Prostate gland (tissue), 2 donors: ENCODE results near the gene RAP1GDS1. TPM values are rescaled to one million over a fixed set of nuclear protein-coding genes. Genes with fewer than 3 reads are reported as not detected.

Experiments used
- DNase-seq: peaks from one replicate; pipeline ENCODE4 v3.0.0-alpha.2; 2019; ENCODE audit warnings: low spot score
- H3K27ac ChIP-seq, 2 donors: fragments of 200-600 bp; sonication (generic); 2 replicates each; pipeline ENCODE4 v1.5.1; 2017 to 2019
- H3K27me3 ChIP-seq: fragments of 200-600 bp; sonication (generic); replicated peaks from 2 replicates; pipeline ENCODE4 v1.5.1; 2019; ENCODE audit not compliant: insufficient read depth
- H3K36me3 ChIP-seq, 2 donors: fragments of 200-600 bp; sonication (generic); 1 replicate in 1 of 2; 2 replicates in 1 of 2; pipeline versions ENCODE4 v1.5.1 to v1.8.1; 2017 to 2019
- H3K4me1 ChIP-seq: fragments of 200-600 bp; sonication (generic); replicated peaks from 2 replicates; pipeline ENCODE4 v1.5.1; 2019
- H3K4me3 ChIP-seq, 2 donors: fragments of 200-600 bp; sonication (generic); 2 replicates each; pipeline ENCODE4 v1.5.1; 2017 to 2019
- H3K9me3 ChIP-seq: fragments of 200-600 bp; sonication (generic); 2 replicates; pipeline ENCODE4 v1.5.1; 2017
- POLR2A ChIP-seq: fragments of 450-650 bp; IDR thresholded peaks from one replicate; pipeline ENCODE4 v1.6.1; 2016; ENCODE audit warnings: antibody characterized with exemption, mild to moderate bottlenecking
- POLR2AphosphoS5 ChIP-seq: sonication (generic); formaldehyde crosslinking; IDR thresholded peaks from one replicate; pipeline ENCODE4 v1.6.1; 2017; ENCODE audit warnings: antibody characterized with exemption
- WGBS: methylation state at CpG from one replicate; pipeline ENCODE4 v1.1.5; 2018; 5-methylcytosine and 5-hydroxymethylcytosine counted together
- intact Hi-C: fragments of 100-400 bp; cut with DNase I; formaldehyde crosslinking; loops from one replicate; pipeline ENCODE4 v1.14.2; 2022
- total RNA-seq, 2 donors: library from RNA; depleted of rRNA; stranded (reverse); fragments of >200 nt; gene quantifications; one replicate each; pipeline ENCODE4 v1.1.0, GENCODE V29; 2016
- TF ChIP-seq, protein P1 (sequence below), 4 experiments: fragments of 200-600 bp in 2 of 4; fragments of 450-650 bp in 2 of 4; sonication (generic) in 2 of 4; IDR thresholded peaks; 1 replicate in 3 of 4; 2 replicates in 1 of 4; pipeline ENCODE4 v1.5.1; 2016 to 2019; ENCODE audit warnings: antibody characterized with exemption in 4 of 4, mild to moderate bottlenecking in 2 of 4, moderate library complexity in 2 of 4

The RAP1GDS1 gene
- total RNA-seq, 2 donors from 2014 or later, result 16.5 to 34.5 TPM

DNA sequence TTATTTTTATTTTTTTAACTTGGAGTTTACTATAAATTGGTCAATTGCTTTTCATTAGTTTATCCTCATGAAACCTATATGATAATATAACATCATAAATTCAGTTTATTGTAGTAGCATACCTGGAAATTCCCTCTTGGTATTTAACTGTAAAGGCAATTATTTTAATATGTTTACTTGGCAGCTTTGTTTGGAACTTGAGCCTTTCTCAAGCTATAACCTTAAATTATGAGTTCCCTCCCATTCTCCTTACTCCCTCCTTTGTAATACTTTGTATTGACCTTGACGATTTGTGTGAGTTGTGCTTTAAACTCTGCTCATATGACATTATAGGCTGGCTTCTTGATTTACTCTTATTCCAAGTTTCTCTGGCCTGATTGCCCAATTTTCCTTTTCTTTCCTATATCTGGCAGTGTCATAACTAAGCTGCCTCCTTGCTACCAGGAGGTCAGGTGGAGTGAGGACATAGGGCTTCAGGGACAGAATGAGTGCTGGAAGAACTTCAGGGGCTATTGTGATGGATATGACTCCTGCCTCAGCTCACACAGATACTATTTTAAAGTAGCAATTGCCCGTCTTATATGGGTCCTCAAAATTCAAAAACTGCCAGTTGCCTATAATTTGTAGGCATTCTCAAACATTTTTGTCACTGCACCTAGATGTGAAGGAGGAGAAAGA lies 77.7 kb downstream of the RAP1GDS1 start:
- Histone ChIP-seq H3K27ac (no peak overlapping the region), H3K36me3 (no peaks in the 10 kb centered on the region), H3K4me3 (no peak overlapping the region), H3K27me3 (no peaks in the 10 kb centered on the region), H3K9me3 (no peaks in the 10 kb centered on the region), H3K4me1 (no peaks in the 10 kb centered on the region)
- 66% methylated on average over 2 of the region's 2 CpGs for WGBS
- TF ChIP-seq POLR2A (no peak), POLR2AphosphoS5 (no peak)
- TF ChIP-seq, protein P1, sequence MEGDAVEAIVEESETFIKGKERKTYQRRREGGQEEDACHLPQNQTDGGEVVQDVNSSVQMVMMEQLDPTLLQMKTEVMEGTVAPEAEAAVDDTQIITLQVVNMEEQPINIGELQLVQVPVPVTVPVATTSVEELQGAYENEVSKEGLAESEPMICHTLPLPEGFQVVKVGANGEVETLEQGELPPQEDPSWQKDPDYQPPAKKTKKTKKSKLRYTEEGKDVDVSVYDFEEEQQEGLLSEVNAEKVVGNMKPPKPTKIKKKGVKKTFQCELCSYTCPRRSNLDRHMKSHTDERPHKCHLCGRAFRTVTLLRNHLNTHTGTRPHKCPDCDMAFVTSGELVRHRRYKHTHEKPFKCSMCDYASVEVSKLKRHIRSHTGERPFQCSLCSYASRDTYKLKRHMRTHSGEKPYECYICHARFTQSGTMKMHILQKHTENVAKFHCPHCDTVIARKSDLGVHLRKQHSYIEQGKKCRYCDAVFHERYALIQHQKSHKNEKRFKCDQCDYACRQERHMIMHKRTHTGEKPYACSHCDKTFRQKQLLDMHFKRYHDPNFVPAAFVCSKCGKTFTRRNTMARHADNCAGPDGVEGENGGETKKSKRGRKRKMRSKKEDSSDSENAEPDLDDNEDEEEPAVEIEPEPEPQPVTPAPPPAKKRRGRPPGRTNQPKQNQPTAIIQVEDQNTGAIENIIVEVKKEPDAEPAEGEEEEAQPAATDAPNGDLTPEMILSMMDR (IDR thresholded peaks at IDR 0.05), result no peak
- DNase-seq, result no peak
- intact Hi-C loops, result no loop called here

DNA sequence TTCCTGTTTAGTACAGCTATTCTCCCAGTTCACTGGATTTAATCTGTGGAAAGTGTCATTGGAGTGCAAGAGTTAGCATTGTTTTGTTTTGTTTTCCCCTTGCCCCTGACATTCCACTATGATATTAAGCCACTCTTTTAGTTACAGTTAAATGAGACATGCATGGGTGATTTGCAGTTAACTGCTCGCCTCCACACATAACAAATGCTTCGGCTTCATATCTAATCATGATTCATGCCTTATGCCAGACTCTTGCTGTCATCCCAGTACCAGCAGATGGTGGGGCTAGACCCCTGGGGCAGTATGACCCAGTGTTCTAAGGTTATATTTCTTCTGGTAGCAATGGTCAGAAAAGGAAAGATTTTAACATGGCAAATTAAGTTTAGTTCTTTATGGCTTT lies 80.1 kb downstream of the RAP1GDS1 start:
- intact Hi-C loops, result no loop called here
- WGBS, result 82% methylated on average over 2 of the region's 2 CpGs
- no peak for DNase-seq

DNA sequence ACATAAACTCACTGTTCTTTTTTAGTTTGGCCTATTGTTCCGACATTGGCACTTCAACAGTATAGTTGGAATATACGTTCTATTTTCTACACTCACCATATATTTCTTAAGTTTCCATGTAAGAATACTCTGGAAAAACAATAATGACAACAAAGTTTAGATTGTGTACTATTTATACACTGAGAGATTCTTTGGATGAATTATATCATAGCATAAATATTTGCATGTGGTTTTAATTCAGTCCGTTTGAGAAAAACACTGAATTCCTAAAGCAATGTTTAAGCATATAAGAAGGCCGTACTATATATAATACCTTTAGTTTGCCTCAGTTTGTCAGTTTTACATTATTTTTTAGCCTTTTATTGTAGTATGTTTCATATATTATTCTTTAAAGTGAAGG lies 82.4 kb downstream of the RAP1GDS1 start:
- TF ChIP-seq POLR2A (no peak), POLR2AphosphoS5 (no peak)
- TF ChIP-seq, protein P1 (IDR thresholded peaks at IDR 0.05), result no peak
- intact Hi-C loops, result no loop called here

More for the DNA sequence above, 80.1 kb downstream of the RAP1GDS1 start:
- Histone ChIP-seq H3K27ac (no peak overlapping the region), H3K36me3 (no peaks in the 10 kb centered on the region), H3K9me3 (no peaks in the 10 kb centered on the region), H3K4me1 (no peaks in the 10 kb centered on the region), H3K4me3 (no peak overlapping the region), H3K27me3 (no peaks in the 10 kb centered on the region)
- TF ChIP-seq, protein P1 (IDR thresholded peaks at IDR 0.05), result no peak
- TF ChIP-seq POLR2AphosphoS5 (no peak), POLR2A (no peak)

DNA sequence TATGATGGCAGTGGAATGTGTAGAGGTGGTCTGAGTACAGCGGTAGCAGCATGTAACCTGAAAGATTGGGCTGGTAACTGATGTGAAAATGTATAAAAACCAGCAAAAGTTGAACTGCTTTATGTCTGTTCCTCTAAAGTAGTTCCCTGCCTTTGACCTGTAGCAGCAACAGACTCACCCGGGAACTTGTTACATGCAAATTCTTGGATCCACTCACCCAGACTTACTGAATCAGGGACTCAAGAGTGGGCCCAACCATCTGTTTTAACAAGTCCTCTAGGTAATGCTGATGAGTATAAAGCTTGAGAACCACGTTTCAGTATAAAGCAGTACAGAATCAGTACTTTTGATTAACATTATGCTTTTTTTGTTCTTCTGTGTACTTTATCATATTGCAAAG lies 84.7 kb downstream of the RAP1GDS1 start:
- H3K9me3 ChIP-seq, result no peaks in the 10 kb centered on the region
- H3K36me3 ChIP-seq, result no peaks in the 10 kb centered on the region
- WGBS, result 79% methylated on average over 3 of the region's 3 CpGs
- H3K4me1 ChIP-seq, result no peaks in the 10 kb centered on the region
- no peaks in the 10 kb centered on the region for H3K27me3 ChIP-seq
- no peak overlapping the region for H3K4me3 ChIP-seq
- no peak overlapping the region for H3K27ac ChIP-seq
- no peak for DNase-seq
- intact Hi-C loops, result no loop called here
- TF ChIP-seq POLR2A (no peak), POLR2AphosphoS5 (no peak)
- TF ChIP-seq, protein P1 (IDR thresholded peaks at IDR 0.05), result no peak

More for the DNA sequence above, 82.4 kb downstream of the RAP1GDS1 start:
- H3K36me3 ChIP-seq, result no peaks in the 10 kb centered on the region
- no peak overlapping the region for H3K4me3 ChIP-seq
- H3K27ac ChIP-seq, result no peak overlapping the region
- DNase-seq, result no peak
- H3K4me1 ChIP-seq, result no peaks in the 10 kb centered on the region
- no peaks in the 10 kb centered on the region for H3K9me3 ChIP-seq
- WGBS, result 90% methylated on average over 4 of the region's 4 CpGs
- H3K27me3 ChIP-seq, result no peaks in the 10 kb centered on the region

DNA sequence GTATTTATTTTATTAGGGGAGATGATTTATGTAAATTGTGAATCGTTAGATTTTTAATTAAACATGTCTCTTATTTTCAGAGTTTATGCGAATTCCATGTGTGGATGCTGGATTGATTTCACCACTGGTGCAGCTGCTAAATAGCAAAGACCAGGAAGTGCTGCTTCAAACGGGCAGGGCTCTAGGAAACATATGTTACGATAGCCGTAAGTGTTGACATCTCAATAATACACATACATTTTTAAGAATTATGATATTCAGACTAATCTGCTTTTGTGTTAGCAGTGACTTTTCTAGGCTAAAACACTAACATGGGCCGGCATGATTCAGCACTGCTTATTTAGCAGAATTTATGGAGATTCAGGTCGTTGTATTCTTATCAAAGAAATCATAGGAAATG lies 91.2 kb downstream of the RAP1GDS1 start:
- H3K9me3 ChIP-seq, result no peaks in the 10 kb centered on the region
- no peak overlapping the region for H3K27ac ChIP-seq
- no peak overlapping the region for H3K4me3 ChIP-seq
- 61% methylated on average over 7 of the region's 7 CpGs for WGBS
- H3K36me3 ChIP-seq, result no peaks in the 10 kb centered on the region
- no peaks in the 10 kb centered on the region for H3K4me1 ChIP-seq
- intact Hi-C loops, result no loop called here
- DNase-seq, result no peak
- TF ChIP-seq POLR2AphosphoS5 (no peak), POLR2A (no peak)
- TF ChIP-seq, protein P1 (IDR thresholded peaks at IDR 0.05), result no peak
- H3K27me3 ChIP-seq, result no peaks in the 10 kb centered on the region
